HG03432 (cell line): ENCODE data around the gene REG3A.

Experiments
- ATAC-seq: cut with Tn5 transposase; IDR thresholded peaks from one replicate; pipeline ENCODE4 v1.9.1; 2021; ENCODE audit warnings: mild to moderate bottlenecking, moderate library complexity; ENCODE audit not compliant: unreplicated experiment

REG3A gene

GRCh38 chr2:79122676-79123075 is 36.9 kb downstream of the REG3A start:
- no peak for ATAC-seq

GRCh38 chr2:79120194-79120713 is 39.3 kb downstream of the REG3A start, which contains the start of gene REG1A:
Gene REG1A, plus strand, starts transcription at chr2:79120488. Its CDS starts 374 bp downstream, at chr2:79120862.
- no peak for ATAC-seq

- no peak for ATAC-seq
These were observed 42.3 kb downstream of the REG3A start for GRCh38 chr2:79116997-79117928.

GRCh38 chr2:79114797-79115494 is 44.6 kb downstream of the REG3A start:
- no peak for ATAC-seq

GRCh38 chr2:79112269-79112668 is 47.3 kb downstream of the REG3A start:
- ATAC-seq, result no peak
